PFSK-1 (cell line): ENCODE results near the gene UMPS.

ENCODE experiments used
- FOXP2 ChIP-seq: optimal IDR thresholded peaks from 2 replicates; pipeline ENCODE3; 2011; ENCODE audit warnings: borderline replicate concordance, control low read depth, inconsistent platforms; ENCODE audit not compliant: insufficient read depth; ENCODE audit errors: extremely low read length, extremely low read depth
- POLR2AphosphoS5 ChIP-seq: IDR thresholded peaks from 2 replicates; pipeline ENCODE4 v1.6.1; 2012; ENCODE audit warnings: low read depth, mild to moderate bottlenecking, control low read depth, low read length, moderate library complexity
- SIN3A ChIP-seq: IDR thresholded peaks from 2 replicates; pipeline ENCODE4 v1.6.1; 2012; ENCODE audit warnings: mild to moderate bottlenecking, low read length, moderate library complexity, borderline replicate concordance; ENCODE audit not compliant: insufficient read depth
- TAF1 ChIP-seq: IDR thresholded peaks from 2 replicates; pipeline ENCODE4 v1.6.1; 2012; ENCODE audit warnings: low read length, control low read depth, borderline replicate concordance; ENCODE audit not compliant: insufficient read depth
- TF ChIP-seq, protein P1 (sequence below), 2 experiments: IDR thresholded peaks; 2 replicates each; pipeline versions ENCODE4 v1.6.1 to v1.8.0; 2011 to 2012; ENCODE audit warnings: low read depth in 2 of 2, low read length in 2 of 2, control low read depth in 1 of 2, inconsistent platforms in 1 of 2, mild to moderate bottlenecking in 1 of 2, moderate library complexity in 1 of 2; ENCODE audit not compliant: insufficient read depth in 1 of 2

UMPS gene

DNA sequence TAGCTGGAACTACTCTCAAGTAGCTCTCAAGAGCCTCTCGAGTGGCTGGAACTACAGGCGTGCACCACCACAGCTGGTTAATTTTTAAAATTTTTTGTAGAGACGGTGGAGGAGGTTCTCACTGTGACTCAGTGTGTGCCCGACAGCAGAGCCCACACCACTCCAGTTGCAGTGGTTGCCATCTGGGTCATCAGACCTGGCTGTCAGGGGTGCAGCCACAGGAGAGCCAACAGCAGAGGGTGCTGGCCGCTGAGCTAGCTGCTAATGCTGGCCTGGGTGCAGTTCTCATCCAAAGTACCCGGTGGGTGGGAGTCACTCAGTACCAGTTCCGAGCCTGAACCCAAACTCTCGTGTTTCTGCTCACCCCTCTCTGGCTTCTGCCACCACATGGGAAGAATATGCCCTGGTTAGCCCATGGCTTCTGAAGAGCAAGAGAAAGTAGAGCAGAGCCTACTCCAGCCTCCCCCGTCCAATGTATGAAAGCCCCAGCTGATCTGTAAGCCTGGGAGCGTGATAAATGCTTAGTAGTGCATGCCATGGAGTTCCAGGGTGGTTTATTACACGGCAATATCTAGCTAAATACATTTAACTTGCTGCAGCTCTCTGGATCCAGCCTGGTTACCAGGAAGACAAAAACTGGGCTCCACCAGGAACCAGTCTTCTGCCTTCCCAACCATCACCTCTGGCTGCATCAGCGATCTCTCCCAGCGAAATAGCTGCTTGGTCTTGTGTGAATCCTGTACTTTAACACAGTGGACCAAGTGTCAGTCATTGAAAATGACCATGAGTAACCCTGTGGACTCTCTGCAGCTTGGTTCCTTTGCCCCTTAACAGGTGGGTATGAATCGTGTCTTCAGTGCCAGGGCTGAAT lies 17.1 kb downstream of the UMPS start:
- no peak for TF ChIP-seq FOXP2

DNA sequence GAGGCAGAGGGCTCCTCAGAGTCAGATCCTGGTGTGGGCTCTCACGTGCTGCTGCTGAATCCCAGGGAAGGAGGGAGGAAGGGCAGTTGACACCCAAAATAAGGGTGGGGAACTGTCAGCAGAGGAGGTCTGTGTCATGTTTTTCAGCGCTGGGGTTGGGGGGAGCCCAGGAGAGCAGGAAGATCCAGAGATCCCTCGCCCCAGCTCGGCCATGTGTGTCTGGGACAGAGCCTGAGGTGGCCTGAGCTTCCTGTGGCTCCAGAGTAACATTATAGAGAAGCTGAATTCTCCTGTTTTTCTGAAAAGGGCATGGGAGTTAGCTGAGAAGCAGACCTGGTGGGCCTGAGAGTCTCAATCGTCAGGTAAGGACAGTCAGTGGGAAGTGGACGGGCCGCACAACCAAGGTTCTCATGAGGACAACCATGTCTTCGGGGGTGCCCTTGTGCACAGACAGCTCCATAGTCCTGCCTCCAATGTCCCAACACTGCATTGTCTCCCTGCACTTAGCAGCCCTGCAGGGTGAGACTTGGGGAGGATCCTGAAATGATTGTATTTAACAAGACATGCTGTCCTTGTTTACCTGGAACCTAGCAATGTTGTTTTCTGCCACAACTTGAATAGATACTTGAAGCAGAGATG lies 18.4 kb downstream of the UMPS start:
- TF ChIP-seq TAF1, result no peak
- no peak for TF ChIP-seq SIN3A
- TF ChIP-seq, protein P1, sequence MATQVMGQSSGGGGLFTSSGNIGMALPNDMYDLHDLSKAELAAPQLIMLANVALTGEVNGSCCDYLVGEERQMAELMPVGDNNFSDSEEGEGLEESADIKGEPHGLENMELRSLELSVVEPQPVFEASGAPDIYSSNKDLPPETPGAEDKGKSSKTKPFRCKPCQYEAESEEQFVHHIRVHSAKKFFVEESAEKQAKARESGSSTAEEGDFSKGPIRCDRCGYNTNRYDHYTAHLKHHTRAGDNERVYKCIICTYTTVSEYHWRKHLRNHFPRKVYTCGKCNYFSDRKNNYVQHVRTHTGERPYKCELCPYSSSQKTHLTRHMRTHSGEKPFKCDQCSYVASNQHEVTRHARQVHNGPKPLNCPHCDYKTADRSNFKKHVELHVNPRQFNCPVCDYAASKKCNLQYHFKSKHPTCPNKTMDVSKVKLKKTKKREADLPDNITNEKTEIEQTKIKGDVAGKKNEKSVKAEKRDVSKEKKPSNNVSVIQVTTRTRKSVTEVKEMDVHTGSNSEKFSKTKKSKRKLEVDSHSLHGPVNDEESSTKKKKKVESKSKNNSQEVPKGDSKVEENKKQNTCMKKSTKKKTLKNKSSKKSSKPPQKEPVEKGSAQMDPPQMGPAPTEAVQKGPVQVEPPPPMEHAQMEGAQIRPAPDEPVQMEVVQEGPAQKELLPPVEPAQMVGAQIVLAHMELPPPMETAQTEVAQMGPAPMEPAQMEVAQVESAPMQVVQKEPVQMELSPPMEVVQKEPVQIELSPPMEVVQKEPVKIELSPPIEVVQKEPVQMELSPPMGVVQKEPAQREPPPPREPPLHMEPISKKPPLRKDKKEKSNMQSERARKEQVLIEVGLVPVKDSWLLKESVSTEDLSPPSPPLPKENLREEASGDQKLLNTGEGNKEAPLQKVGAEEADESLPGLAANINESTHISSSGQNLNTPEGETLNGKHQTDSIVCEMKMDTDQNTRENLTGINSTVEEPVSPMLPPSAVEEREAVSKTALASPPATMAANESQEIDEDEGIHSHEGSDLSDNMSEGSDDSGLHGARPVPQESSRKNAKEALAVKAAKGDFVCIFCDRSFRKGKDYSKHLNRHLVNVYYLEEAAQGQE (IDR thresholded peaks at IDR 0.05; ENCODE audit: insufficient read depth in 1 of 2, low read depth in 2 of 2, low read length in 2 of 2), result no peak

- TF ChIP-seq POLR2AphosphoS5 (no peak), TAF1 (no peak), SIN3A (no peak), FOXP2 (no peak)
- TF ChIP-seq, protein P1 (IDR thresholded peaks at IDR 0.05; ENCODE audit: insufficient read depth in 1 of 2, low read depth in 2 of 2, low read length in 2 of 2), result no peak
These were observed 21.2 kb downstream of the UMPS start for GRCh38 chr3:124751501-124751900.

DNA sequence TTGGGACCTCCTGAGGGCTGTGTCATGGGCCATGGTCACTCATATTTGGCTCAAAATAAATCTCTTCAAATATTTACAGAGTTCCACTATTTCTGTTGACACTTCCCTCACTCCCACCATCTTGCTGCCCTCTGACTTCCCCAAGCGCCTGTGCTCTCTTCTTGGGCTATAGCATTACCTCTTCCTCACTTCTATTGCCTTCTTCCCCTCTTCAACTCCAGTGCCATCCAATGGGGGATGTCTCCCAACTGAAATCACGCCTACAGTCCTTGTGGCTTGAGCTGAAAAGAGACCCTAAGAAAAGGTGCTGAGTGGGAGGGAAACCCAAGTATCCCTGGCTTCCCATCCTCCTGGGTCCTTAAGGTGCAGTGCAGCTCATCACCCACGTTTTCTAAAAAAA lies 21.8 kb downstream of the UMPS start:
- TF ChIP-seq, protein P1 (IDR thresholded peaks at IDR 0.05; ENCODE audit: insufficient read depth in 1 of 2, low read depth in 2 of 2, low read length in 2 of 2), result no peak
- no peak for TF ChIP-seq TAF1
- no peak for TF ChIP-seq POLR2AphosphoS5
- no peak for TF ChIP-seq SIN3A
- no peak for TF ChIP-seq FOXP2

- TF ChIP-seq TAF1 (no peak), POLR2AphosphoS5 (no peak), FOXP2 (no peak), SIN3A (no peak)
- TF ChIP-seq, protein P1 (IDR thresholded peaks at IDR 0.05; ENCODE audit: insufficient read depth in 1 of 2, low read depth in 2 of 2, low read length in 2 of 2), result no peak
These were observed 28.8 kb downstream of the UMPS start for GRCh38 chr3:124758851-124759635.
